ENCODE results near the gene ZRANB3.
A peak's percentile ranks its signal among the peaks of the same experiment; 100 is the strongest.

Gene ZRANB3

GRCh38 chr2:135530313-135531230, at the start of gene ZRANB3 (continued):
- TF ChIP-seq ZNF473 (tag by site-specific recombination; IDR thresholded peaks at IDR 0.05) (no peak), ZNF580 (tag by site-specific recombination; IDR thresholded peaks at IDR 0.05) (0 out of 2 replicates have a peak, but pooled peaks have one; percentile 10), YY1 (tag by site-specific recombination; IDR thresholded peaks at IDR 0.05) (peak; percentile 58), ZNF335 (tag by site-specific recombination; conservative IDR thresholded peaks at IDR 0.05) (peak; percentile 81), ZNF350 (tag by site-specific recombination; IDR thresholded peaks at IDR 0.05) (peak; percentile 76), ZNF16 (tag by site-specific recombination; IDR thresholded peaks at IDR 0.05; ENCODE audit: low read depth) (no peak), ZBTB11 (tag by site-specific recombination; conservative IDR thresholded peaks at IDR 0.05; ENCODE audit: low read depth) (peak; percentile 30; the same call in 1 of the 2 replicates)

GRCh38 chr2:135573620-135574019, 42.6 kb upstream of the ZRANB3 start:
- ChIA-PET CTCF (interaction anchor here (0.8 to 1.1 kb wide), 5 partner anchors 10 to 139 kb away, joined by 3 to 5 read pairs (median 4); no protein-coding TSS in a partner anchor), POLR2A (no interaction called here)
- H3K4me3 ChIP-seq (ENCODE audit: low read depth, low read length) = no peak overlapping the region
- no peak overlapping the region for H3K27ac ChIP-seq (ENCODE audit: extremely low read depth, low read depth, low read length)
- H3K9me3 ChIP-seq (ENCODE audit: control insufficient read depth, insufficient read depth, low read depth, low read length) = no peaks in the 10 kb centered on the region
- H3K4me1 ChIP-seq (ENCODE audit: control insufficient read depth, insufficient read depth, low read length) = no peaks in the 10 kb centered on the region
- H3K36me3 ChIP-seq (ENCODE audit: control insufficient read depth in 2 of 2, insufficient read depth in 1 of 2, low read length in 2 of 2) = peaks cover 0 to 3% of the 10 kb centered on the region in 2 experiments; a peak in 1 of 3 replicates
- no peak for TF ChIP-seq ZNF629 (tag by site-specific recombination; IDR thresholded peaks at IDR 0.05)
- TF ChIP-seq ZBTB11 (tag by site-specific recombination; conservative IDR thresholded peaks at IDR 0.05; ENCODE audit: low read depth) = no peak
- no peak for TF ChIP-seq ZSCAN18 (tag by site-specific recombination; IDR thresholded peaks at IDR 0.05)
- no peak for TF ChIP-seq ZNF18 (tag by site-specific recombination; IDR thresholded peaks at IDR 0.05)
- no peak for TF ChIP-seq ZNF664 (tag by site-specific recombination; IDR thresholded peaks at IDR 0.05)
- no peak for TF ChIP-seq ZNF791 (tag by site-specific recombination; IDR thresholded peaks at IDR 0.05)
- TF ChIP-seq ZNF549 (tag by site-specific recombination; IDR thresholded peaks at IDR 0.05) = no peak
